Endometrium (tissue), 2 donors: ENCODE data around the gene OSBPL2.

Source experiments
- FAIRE-seq: peaks from 2 replicates; lab custom pipeline; 2012; peaks lifted over from hg19 to GRCh38; lab: Jason Lieb, UNC
- donor health status: control.
- donor health status: control.

Gene OSBPL2

DNA sequence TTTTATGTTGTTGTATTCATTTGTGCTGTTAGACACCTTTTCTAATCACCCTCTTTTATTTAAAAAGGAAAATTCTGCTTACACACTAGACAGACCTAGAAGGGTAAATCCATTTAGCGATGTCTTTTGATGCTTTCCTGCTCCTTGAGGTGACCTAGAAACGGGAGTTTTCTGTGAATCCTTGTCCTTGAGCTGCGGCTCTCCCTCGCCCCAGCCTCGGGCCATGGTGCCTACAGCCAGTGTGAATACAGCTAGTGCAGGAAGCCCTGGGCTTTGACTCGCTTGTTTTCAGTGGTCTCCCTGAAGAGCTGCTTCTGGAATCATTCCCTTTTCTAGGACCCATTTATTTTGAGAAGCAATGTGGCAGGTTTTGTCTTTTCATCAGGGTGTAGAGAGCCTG is 46.8 kb downstream of the OSBPL2 start:
- FAIRE-seq = no peak

GRCh38 chr20:62285722-62286121 is 47.4 kb downstream of the OSBPL2 start:
- no peak for FAIRE-seq

DNA sequence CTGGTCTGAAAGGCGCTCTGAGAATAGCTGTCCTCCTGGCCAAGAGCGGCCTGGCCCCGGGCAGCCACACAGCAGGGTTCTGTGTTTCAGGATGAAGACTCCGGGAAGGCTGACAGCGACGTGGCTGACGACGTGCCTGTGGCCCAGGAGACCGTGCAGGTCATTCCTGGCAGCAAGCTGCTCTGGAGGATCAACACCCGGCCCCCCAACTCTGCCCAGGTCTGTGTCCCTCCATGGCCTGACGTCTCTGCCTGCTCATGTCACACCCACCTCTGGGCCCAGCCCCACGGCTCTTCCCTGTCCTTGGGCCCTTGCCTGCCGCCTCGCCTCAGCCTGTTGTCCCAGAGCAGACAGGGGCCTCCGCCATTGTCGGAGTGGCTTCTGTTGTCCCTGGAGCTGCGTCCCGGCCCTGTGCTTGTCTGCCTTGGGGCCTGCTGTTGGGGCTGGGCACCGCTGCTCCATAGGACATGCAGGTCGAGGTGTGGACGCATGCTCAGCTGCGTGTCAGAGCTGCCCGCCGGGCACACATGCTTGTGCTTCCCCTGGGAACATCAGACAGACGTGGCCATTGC is 48.3 kb downstream of the OSBPL2 start:
- no peak for FAIRE-seq

- FAIRE-seq = no peak
These were observed 48.8 kb downstream of the OSBPL2 start for GRCh38 chr20:62287129-62287528.

DNA sequence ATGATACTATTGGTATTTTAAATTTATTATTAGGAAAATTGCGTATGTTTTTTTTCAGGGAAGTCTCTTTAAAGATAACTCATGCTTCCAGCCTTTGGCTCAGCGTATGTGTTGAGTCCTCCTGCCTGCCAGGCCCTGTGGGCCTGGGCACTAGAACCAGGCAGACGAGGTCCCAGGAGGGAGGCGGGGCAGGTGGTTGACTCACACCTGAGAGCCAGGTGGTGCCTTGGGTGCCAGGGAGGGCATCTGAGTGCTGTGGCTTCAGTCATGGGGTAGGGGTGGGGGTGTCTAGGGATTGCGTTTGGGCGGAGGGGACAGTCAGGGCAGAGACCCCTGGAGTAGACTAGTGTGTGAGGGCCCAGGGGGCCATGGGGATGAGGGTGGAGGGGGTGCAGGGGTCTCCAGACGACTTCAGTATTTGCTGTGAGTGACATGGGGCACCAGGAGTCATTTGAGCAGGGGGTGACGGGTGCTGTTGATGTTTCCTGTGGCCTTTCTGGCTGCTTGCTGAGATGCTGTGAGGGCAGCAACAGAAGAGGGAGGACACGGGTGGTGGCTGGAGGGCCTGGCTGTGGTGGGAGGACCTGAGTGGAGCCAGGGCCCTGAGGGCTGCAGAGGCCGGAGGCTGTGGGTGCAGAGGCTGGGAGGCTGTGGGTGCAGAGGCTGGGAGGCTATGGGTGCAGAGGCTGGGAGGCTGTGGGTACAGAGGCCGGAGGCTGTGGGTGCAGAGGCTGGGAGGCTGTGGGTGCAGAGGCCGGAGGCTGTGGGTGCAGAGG is 49.6 kb downstream of the OSBPL2 start:
- FAIRE-seq = no peak

GRCh38 chr20:62288535-62289105 is 50.3 kb downstream of the OSBPL2 start:
- FAIRE-seq = no peak

DNA sequence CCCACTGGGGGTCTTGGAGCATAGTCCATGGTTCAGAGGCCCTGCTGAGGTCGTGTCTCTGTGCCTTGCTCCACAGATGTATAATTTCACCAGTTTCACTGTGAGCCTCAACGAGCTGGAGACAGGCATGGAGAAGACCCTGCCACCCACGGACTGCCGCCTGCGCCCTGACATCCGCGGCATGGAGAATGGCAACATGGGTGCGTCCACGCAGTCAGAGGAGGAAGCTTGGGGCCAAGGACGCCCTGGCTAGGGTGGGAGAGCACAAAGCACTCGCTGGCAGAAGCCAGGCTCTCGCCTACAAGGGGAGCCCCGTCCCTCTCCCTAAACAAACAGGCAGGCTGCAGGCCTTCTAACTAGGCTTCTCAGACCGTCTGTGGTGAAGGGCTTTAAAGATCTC is 50.8 kb downstream of the OSBPL2 start:
- no peak for FAIRE-seq

DNA sequence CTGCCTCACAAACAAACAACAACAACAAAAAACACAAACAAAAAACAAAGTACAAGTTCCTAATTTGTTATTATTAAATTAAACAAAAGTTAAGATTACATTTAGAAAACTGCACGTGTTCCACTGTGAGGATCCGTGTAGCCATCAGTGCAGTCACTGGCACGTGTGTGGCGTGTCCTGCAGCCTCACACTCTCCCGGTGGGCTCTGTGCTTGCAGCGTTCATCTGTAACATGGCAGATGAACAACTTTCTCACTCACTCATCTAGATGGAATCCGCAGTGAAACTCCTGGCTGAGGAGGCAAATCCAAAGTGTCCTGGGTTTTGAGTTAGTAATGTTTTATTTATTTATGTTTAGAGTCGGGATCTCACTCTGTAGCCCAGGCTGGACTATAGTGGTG is 51.6 kb downstream of the OSBPL2 start:
- FAIRE-seq = no peak

DNA sequence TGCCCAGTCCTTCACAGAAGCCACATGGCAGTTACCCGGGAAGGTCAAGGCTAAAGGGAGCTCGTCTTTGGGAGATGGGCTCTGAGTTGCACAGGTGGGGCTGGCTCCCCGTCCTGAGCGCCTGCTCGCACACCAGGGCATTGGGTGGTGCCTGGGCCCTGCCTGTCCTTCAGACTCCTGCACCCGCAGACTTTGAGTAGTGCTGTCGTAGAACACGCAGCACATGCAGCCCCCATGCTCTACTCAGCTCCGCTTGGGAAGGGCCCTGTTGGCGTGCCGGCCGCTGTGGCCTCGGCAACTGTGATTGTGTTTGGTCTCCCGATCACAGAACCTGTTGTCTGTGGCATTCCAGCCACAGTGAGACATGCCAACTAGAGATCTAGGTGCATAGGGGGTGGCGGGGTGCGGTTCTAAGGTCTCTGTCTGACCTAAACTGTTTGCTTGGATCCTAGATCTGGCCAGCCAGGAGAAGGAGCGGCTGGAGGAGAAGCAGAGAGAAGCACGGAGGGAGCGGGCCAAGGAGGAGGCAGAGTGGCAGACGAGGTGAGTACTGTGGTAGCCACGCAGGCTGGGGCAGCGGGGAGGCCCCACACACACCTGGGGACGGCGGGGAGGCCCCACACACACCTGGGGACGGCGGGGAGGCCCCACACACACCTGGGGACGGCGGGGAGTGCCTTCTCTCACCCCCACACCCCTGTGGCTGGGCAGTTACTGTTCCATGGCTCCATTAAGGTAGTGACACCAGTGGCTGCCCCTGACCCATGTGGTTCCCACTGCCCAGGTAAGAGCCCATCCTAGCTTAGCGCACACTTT is 53.1 kb downstream of the OSBPL2 start:
- FAIRE-seq = no peak

DNA sequence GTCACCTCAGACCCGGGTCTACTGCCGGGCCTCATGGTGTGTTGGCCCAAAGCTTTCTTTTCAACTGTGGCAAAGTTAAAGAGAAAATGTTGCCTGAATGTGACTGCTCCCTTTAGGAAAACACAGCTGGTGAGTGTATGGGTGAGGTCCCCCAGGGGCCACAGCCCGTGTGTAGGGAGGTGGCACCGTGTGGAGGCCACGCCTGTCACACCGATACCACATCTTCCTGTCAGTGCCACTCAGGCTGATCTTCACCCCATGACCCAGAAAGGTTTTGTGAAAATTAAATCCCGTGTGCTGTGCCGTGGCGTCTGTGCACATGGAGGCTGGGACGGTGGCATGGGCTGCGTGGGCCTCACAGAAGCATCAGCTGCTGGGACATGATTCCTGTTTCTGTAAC is 53.8 kb downstream of the OSBPL2 start:
- no peak for FAIRE-seq

GRCh38 chr20:62293111-62293784 is 54.9 kb downstream of the OSBPL2 start:
- FAIRE-seq = no peak

GRCh38 chr20:62293946-62294345 is 55.6 kb downstream of the OSBPL2 start:
- FAIRE-seq = no peak

DNA sequence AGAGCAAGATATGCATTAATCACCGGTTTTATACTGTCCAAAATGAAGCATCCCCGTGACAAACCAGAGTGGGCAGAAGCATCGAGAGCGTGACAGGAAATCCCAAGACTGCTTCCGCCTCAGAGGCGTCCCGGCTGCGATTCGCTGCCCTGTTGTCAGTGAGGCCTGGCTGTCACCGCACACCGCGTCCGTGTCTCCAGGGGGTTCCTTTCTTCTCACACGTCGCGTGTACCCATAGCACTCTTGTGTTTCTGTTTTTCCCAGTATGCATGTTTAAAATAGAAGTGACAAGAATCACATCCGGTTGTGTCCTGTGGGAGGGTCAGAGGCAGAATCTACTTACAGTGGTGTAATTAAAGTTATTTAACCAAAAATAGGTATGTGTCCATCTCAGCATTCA is 56.2 kb downstream of the OSBPL2 start:
- no peak for FAIRE-seq

GRCh38 chr20:62296724-62297448 is 58.6 kb downstream of the OSBPL2 start:
- FAIRE-seq = no peak

DNA sequence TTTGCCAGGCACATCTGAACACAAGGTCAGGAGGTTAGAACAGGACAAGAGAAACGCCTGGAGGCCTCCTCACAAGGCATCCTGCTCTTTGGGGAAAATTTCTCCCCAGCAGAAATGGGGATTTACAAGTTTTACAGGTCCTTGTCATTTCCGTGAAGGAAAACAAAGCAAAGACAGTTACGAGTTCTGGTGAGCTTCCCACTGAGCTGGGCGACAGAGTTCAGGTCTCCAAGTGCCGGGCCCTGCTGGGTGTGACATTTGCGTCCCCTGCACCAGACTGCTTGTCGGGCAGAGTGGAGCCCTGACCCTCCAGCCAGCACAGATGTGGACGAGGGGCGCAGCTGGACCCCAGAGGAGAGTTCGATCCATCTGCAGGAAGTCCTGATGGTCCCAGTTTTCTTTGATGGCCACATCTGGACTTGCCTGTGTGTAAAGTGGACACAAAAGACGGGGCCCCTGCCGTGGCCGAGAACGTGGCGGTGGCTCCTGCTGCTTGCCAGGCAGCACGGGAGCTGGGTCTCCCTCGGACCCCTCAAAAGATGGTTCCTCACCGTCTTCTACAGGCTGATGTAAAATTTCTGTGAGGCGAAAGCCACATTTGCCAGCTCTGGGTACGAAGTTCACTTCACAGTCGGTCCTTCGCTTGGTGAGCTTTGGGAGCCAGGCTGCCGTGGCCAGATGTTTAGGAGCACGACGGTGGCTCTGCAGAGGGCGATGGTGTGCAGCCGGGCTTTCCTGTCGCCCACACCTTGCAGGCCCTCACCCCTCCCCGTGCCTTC is 59.3 kb downstream of the OSBPL2 start:
- no peak for FAIRE-seq

DNA sequence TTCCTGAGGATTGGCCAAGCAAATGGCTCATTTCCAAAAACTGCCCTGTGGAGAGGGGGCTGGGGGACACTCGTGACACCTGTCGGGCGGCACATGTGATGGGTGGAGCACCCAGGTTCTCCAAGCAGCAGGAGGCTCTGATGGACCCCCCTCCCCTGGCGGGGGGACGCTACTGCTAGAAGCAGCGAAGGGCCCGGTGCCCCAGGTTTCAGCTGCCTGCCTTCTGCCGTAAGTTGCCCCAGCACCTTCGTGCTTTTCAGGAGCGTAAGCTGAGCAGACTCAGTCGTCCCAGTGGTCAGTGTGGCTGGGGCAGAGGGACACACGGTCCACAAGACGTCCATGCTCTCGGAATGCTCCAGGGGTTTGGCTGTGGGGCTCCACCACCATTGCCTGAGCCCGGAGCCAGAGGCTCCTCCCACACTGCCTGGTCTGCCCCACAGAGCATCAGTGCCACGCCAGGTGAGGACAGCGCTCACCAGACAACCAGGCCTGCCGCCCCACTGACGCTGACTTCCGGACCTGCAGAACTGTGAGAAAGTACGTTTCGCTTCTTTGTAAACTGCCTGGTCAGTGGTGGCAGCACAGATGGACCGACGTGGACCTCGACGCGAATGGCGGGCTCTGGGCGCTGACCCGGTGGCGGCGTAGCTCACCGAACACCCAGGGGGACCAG is 60.4 kb downstream of the OSBPL2 start:
- no peak for FAIRE-seq

GRCh38 chr20:62299666-62300236 is 61.4 kb downstream of the OSBPL2 start:
- no peak for FAIRE-seq

- FAIRE-seq = no peak
These were observed 62.0 kb downstream of the OSBPL2 start for GRCh38 chr20:62300319-62300718.

DNA sequence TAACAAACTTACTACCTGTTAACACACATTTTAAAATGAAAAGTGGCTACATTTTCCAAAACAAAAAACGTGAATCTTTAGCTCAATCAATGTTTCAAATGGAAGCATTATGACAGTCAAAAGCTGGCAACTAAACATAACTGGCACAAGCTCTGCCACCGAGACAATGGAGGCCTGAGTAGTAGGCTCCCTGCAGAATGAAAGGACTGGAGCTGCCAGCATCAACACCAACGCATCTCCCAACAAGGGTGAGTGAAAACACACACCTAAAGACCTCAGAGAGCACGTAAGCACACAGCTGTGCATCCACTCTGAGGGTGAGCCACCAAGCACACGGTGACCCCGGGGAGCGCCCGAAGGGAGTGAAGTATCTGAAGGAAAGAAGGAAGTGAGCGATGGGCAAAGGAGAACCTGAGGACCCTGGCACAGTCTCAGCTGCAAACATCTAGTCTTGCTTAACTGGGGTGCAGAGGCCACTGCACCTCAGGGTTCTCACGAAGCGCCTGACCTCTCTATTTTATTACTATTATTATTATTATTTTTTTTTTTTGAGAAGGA is 62.9 kb downstream of the OSBPL2 start:
- no peak for FAIRE-seq
